Measurements from ENCODE around the gene IQSEC1. TPM values are rescaled to one million over a fixed set of nuclear protein-coding genes. Genes with fewer than 3 reads are reported as not detected.

Gene IQSEC1
- total and polyA plus RNA-seq, 2 donors (not counting 3 experiments of a cell fraction or from before 2014, with no cell fraction given), result 5.2 to 18.0 TPM

- intact Hi-C loops (cut with micrococcal nuclease) (no loop called here), dilution Hi-C loops (cut with MboI; ENCODE audit: extremely low pct_ligation_motif_present, low sequenced_read_pairs) (no loop called here)
- no TSS peak for BruUV-seq (replicated peaks)
- no peak overlapping the region for H3K4me3 ChIP-seq (replicated peaks in 1 of 3; ENCODE audit: insufficient read depth in 1 of 3, low read depth in 1 of 3, low read length in 3 of 3)
- H3K27ac ChIP-seq (ENCODE audit: insufficient read depth, low read depth, low read length), result no peak overlapping the region
- H3K27me3 ChIP-seq (ENCODE audit: control insufficient read depth in 2 of 2, insufficient read depth in 2 of 2, low read length in 2 of 2), result no peaks in the 10 kb centered on the region
- H4K20me1 ChIP-seq (replicated peaks; ENCODE audit: control insufficient read depth, extremely low read depth, insufficient read depth, low read length), result no peaks in the 10 kb centered on the region
- CTCF ChIA-PET, result interaction anchor here (1.8 kb wide), 1 partner anchor 28 kb away, joined by 8 read pairs; no protein-coding TSS in a partner anchor
- H3K9me1 ChIP-seq (replicated peaks; ENCODE audit: control insufficient read depth, extremely low read depth, insufficient read depth, low read length), result no peaks in the 10 kb centered on the region
- no peak overlapping the region for H3K9ac ChIP-seq (replicated peaks; ENCODE audit: extremely low read depth, insufficient read depth, low read length)
- no peaks in the 10 kb centered on the region for H3K9me3 ChIP-seq (replicated peaks; ENCODE audit: control insufficient read depth, insufficient read depth, low read length)
- no peaks in the 10 kb centered on the region for H3K79me2 ChIP-seq (ENCODE audit: control insufficient read depth, insufficient read depth, low read length)
- POLR2A ChIA-PET, result no interaction called here
- no peak for DNase-seq (ENCODE audit: low read depth, low spot score)
- TF ChIP-seq EZH2 (IDR thresholded peaks at IDR 0.05; ENCODE audit: borderline replicate concordance, low read depth, low read length, severe bottlenecking), result no peak
- no peak for TF ChIP-seq GATA2 (IDR thresholded peaks at IDR 0.05; ENCODE audit: insufficient read depth, insufficient read length, low read depth, low read length)
- TF ChIP-seq MYC (IDR thresholded peaks at IDR 0.05; ENCODE audit: low read depth, low read length), result no peak
- no peak for TF ChIP-seq POLR2AphosphoS5 (IDR thresholded peaks at IDR 0.05; ENCODE audit: insufficient read depth, low read depth, low read length)
- TF ChIP-seq, protein P1, sequence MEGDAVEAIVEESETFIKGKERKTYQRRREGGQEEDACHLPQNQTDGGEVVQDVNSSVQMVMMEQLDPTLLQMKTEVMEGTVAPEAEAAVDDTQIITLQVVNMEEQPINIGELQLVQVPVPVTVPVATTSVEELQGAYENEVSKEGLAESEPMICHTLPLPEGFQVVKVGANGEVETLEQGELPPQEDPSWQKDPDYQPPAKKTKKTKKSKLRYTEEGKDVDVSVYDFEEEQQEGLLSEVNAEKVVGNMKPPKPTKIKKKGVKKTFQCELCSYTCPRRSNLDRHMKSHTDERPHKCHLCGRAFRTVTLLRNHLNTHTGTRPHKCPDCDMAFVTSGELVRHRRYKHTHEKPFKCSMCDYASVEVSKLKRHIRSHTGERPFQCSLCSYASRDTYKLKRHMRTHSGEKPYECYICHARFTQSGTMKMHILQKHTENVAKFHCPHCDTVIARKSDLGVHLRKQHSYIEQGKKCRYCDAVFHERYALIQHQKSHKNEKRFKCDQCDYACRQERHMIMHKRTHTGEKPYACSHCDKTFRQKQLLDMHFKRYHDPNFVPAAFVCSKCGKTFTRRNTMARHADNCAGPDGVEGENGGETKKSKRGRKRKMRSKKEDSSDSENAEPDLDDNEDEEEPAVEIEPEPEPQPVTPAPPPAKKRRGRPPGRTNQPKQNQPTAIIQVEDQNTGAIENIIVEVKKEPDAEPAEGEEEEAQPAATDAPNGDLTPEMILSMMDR (IDR thresholded peaks at IDR 0.05; ENCODE audit: extremely low read depth in 1 of 2, insufficient read depth in 1 of 2, low read depth in 1 of 2, low read length in 2 of 2), result no peak
- TF ChIP-seq FOS (IDR thresholded peaks at IDR 0.05; ENCODE audit: borderline replicate concordance, insufficient read depth, low read length), result no peak
- TF ChIP-seq POLR2A (IDR thresholded peaks at IDR 0.05; ENCODE audit: low read depth, low read length), result no peak
- TF ChIP-seq JUN (IDR thresholded peaks at IDR 0.05; ENCODE audit: borderline replicate concordance, insufficient read depth, insufficient read length, low read depth), result no peak
- FAIRE-seq, result no peak
- no peak overlapping the region for H3K4me2 ChIP-seq (ENCODE audit: insufficient read depth, low read length)
- no peaks in the 10 kb centered on the region for H3K36me3 ChIP-seq (ENCODE audit: control insufficient read depth in 2 of 2, extremely low read depth in 1 of 2, insufficient read depth in 2 of 2, low read length in 2 of 2)
- H3K4me1 ChIP-seq (ENCODE audit: control insufficient read depth, extremely low read depth, insufficient read depth, low read length), result no peaks in the 10 kb centered on the region
- no peak overlapping the region for H2AFZ ChIP-seq (ENCODE audit: low read depth, low read length)
Measured at GRCh38 chr3:13119471-13120220, 46.4 kb upstream of the IQSEC1 start.
